ENCODE data around the gene RAMACL.

- TF ChIP-seq POLR2A (IDR thresholded peaks at IDR 0.05) (no peak), CTCF (IDR thresholded peaks at IDR 0.05) (no peak)
These were observed at the start of gene RAMACL for GRCh38 chr6:166586424-166587156.
